Activated naive CD8-positive, alpha-beta T cell treated with anti-CD3 and anti-CD28 coated beads for 36 hours (primary cell): Measurements from ENCODE around the gene ATF7. TPM values are rescaled to one million over a fixed set of nuclear protein-coding genes. Genes with fewer than 3 reads are reported as not detected.
A peak's percentile ranks its signal among the peaks of the same experiment; 100 is the strongest.
"Not testable (repeated sequence)": the region's sequence is repeated elsewhere in the genome, so short reads cannot be mapped to it uniquely, and the experiment has no call there.

Source experiments
- DNase-seq: peaks from one replicate; pipeline ENCODE4 v3.0.0; 2021
- H3K27ac Mint-ChIP-seq: one replicate; pipeline ENCODE4 v1.8.0; 2022; ENCODE audit warnings: mild to moderate bottlenecking, moderate library complexity, mixed read lengths
- H3K27me3 Mint-ChIP-seq: one replicate; pipeline ENCODE4 v1.8.0; 2022; ENCODE audit warnings: mild to moderate bottlenecking, mixed read lengths
- H3K36me3 Mint-ChIP-seq: one replicate; pipeline ENCODE4 v1.8.0; 2021; ENCODE audit warnings: mild to moderate bottlenecking, mixed read lengths
- H3K4me1 Mint-ChIP-seq: one replicate; pipeline ENCODE4 v1.8.0; 2021; ENCODE audit warnings: mixed read lengths
- H3K4me3 Mint-ChIP-seq: one replicate; pipeline ENCODE4 v1.8.0; 2022; ENCODE audit warnings: mild to moderate bottlenecking, moderate library complexity, mixed read lengths
- H3K9me3 Mint-ChIP-seq: one replicate; pipeline ENCODE4 v1.8.0; 2022; ENCODE audit warnings: mixed read lengths
- total RNA-seq, 2 experiments: library from RNA; stranded (reverse); gene quantifications; one replicate each; pipeline ENCODE4 v1.2.3, GENCODE V29; 2021

ATF7 gene
- total RNA-seq, 2 experiments from 2014 or later: 22.8 to 23.6 TPM

DNA sequence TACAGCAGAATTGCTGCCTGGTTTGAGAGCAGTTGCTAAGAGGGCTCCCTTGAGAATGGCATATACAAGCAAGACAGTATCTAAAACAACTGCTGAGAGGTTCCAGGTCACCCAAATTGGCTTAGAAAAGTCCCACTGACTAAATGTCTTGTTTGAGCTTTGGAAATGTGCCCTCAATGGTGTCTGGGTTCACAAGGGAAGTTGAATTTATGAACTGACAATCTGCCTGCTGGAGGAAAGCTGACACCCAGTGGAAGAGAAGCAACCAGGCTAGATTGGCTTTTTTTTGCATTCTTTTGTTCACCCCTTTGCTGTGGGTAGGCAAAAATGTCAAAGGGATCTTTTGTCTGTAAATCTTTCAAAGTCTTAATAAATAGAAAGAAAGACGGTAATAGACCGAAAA is 74.3 kb downstream of the ATF7 start:
- no peaks in the 10 kb centered on the region for H3K27me3 Mint-ChIP-seq
- H3K27ac Mint-ChIP-seq: no peak overlapping the region
- H3K9me3 Mint-ChIP-seq: no peaks in the 10 kb centered on the region
- peaks cover 9% of the 10 kb centered on the region for H3K4me1 Mint-ChIP-seq
- peaks cover 7% of the 10 kb centered on the region for H3K36me3 Mint-ChIP-seq
- no peak overlapping the region for H3K4me3 Mint-ChIP-seq
- no peak for DNase-seq

DNA sequence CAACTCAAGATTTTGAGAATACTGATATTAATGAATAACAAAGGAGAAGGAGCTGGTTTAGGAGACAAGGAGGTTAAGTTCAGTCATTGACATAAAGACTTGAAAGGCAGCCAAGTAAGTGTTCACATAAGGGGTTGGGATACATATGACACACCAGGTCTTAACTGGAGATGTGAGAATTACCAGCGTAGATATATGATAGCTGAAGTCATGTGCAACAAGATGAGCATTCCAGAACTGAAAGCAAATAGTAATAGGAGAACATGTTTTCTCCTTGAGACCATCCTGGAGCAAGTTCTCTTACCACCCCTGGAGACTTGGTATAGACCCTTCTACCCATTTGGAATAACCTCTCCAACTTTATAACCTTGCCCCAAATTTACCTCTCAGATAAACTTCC is 75.6 kb downstream of the ATF7 start:
- Mint-ChIP-seq H3K27me3 (no peaks in the 10 kb centered on the region), H3K4me3 (no peak overlapping the region), H3K36me3 (peaks cover 7% of the 10 kb centered on the region), H3K27ac (no peak overlapping the region), H3K4me1 (peaks cover 9% of the 10 kb centered on the region), H3K9me3 (no peaks in the 10 kb centered on the region)
- no peak for DNase-seq

DNA sequence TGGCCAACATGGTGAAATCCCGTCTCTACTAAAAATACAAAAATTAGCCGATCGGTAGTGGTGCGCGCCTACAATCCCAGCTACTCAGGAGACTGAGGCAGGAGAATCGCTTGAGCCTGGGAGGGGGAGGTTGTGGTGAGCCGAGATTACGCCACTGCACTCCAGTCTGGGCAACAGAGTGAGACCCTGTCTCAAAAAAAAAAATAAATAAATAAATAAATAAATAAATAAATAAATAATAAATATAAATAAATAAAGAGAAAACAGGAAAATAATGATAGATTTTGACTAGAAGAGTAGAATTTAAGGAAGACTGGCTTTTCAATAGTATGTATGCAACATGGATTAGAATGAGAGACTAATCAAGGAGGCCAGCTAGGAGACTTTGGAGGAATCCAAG is 76.1 kb downstream of the ATF7 start:
- H3K9me3 Mint-ChIP-seq, DNase-seq, H3K4me3 Mint-ChIP-seq: not testable (repeated sequence)

GRCh38 chr12:53548354-53548753 is 77.8 kb downstream of the ATF7 start:
- not testable (repeated sequence) for H3K36me3 Mint-ChIP-seq, H3K9me3 Mint-ChIP-seq, H3K27ac Mint-ChIP-seq, DNase-seq, H3K4me3 Mint-ChIP-seq, H3K27me3 Mint-ChIP-seq
- H3K4me1 Mint-ChIP-seq: peaks cover 22% of the 10 kb centered on the region

More for the DNA sequence above, 76.1 kb downstream of the ATF7 start:
- H3K36me3 Mint-ChIP-seq, H3K4me1 Mint-ChIP-seq, H3K27ac Mint-ChIP-seq, H3K27me3 Mint-ChIP-seq: not testable (repeated sequence)

DNA sequence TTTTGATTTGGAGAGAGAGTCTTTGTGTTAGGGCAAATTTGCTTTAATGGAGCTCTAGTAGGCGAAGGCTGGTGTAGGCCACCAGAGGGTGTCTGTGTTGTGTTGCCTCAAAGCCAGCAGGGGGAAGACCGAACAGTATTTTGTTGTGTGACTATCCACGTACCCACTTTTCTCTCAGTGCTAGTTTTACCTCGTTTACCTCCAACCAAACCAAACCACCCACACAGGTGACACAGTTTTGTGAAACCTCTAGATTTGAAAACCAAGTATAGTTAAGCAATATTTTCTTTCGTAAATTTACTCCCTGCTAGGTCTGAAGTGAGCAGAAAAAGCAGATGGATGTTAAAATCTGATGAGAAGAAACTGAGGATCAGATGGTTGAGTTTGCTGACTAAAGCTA is 82.6 kb downstream of the ATF7 start:
- Mint-ChIP-seq H3K36me3 (peaks cover 10% of the 10 kb centered on the region), H3K9me3 (no peaks in the 10 kb centered on the region), H3K27me3 (no peaks in the 10 kb centered on the region), H3K4me1 (peaks cover 15% of the 10 kb centered on the region), H3K27ac (peak overlapping the region; percentile 59), H3K4me3 (no peak overlapping the region)
- peak; percentile 49 for DNase-seq

GRCh38 chr12:53539526-53539925 is 86.7 kb downstream of the ATF7 start:
- no peaks in the 10 kb centered on the region for H3K27me3 Mint-ChIP-seq
- peaks cover 9% of the 10 kb centered on the region for H3K36me3 Mint-ChIP-seq
- no peak overlapping the region for H3K27ac Mint-ChIP-seq
- no peaks in the 10 kb centered on the region for H3K9me3 Mint-ChIP-seq
- DNase-seq: no peak
- H3K4me1 Mint-ChIP-seq: peaks cover 14% of the 10 kb centered on the region
- no peak overlapping the region for H3K4me3 Mint-ChIP-seq

GRCh38 chr12:53538209-53538689 is 87.9 kb downstream of the ATF7 start:
- H3K4me1 Mint-ChIP-seq: peaks cover 3% of the 10 kb centered on the region
- no peak overlapping the region for H3K4me3 Mint-ChIP-seq
- peaks cover 9% of the 10 kb centered on the region for H3K36me3 Mint-ChIP-seq
- no peaks in the 10 kb centered on the region for H3K27me3 Mint-ChIP-seq
- DNase-seq: no peak
- H3K27ac Mint-ChIP-seq: no peak overlapping the region
- no peaks in the 10 kb centered on the region for H3K9me3 Mint-ChIP-seq

DNA sequence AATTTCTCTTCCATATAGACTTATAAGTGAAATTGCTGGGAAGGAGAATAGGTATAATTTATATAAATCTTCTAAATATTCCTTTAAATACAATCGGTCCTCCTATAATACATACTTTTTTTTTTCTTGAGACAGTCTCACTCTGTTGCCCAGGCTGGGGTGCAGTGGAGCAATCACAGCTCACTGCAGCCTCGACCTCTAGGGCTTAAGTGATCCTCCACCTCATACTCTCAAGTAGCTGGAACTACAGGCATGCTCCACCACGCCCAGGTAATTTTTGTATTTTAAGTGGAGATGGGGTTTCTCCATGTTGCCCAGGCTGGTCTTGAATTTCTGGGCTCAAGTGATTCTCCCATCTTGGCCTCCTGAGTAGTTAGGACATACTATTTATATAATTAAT is 89.2 kb downstream of the ATF7 start:
- H3K4me1 Mint-ChIP-seq: peaks cover 2% of the 10 kb centered on the region
- H3K27ac Mint-ChIP-seq: no peak overlapping the region
- no peaks in the 10 kb centered on the region for H3K9me3 Mint-ChIP-seq
- no peaks in the 10 kb centered on the region for H3K27me3 Mint-ChIP-seq
- DNase-seq: no peak
- H3K4me3 Mint-ChIP-seq: no peak overlapping the region
- H3K36me3 Mint-ChIP-seq: peaks cover 16% of the 10 kb centered on the region

DNA sequence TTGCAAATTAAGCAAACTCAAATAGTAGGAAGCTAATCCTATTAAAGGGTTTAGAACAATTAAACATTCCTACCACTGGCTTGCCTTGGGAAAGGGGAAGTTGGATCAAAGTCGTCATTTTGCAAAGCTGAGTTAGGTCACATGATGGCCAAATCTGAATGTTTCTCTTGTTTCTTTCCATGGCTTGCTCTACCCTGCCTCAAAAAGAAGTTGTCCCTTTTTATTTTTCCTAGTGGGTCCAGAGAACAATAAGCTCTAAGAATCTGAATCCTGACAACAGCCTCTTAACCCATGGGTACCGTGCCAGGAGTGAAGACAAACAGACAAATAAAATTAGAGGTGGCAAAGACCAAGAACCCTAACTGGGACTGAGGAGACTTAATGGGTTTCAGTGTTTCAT is 92.7 kb downstream of the ATF7 start:
- Mint-ChIP-seq H3K9me3 (no peaks in the 10 kb centered on the region), H3K27me3 (no peaks in the 10 kb centered on the region), H3K4me1 (peaks cover 2% of the 10 kb centered on the region), H3K27ac (no peak overlapping the region), H3K4me3 (no peak overlapping the region), H3K36me3 (peaks cover 16% of the 10 kb centered on the region)
- no peak for DNase-seq

GRCh38 chr12:53532524-53533445 is 93.4 kb downstream of the ATF7 start:
- DNase-seq: no peak
- no peaks in the 10 kb centered on the region for H3K9me3 Mint-ChIP-seq
- no peak overlapping the region for H3K4me3 Mint-ChIP-seq
- H3K27ac Mint-ChIP-seq: no peak overlapping the region
- H3K36me3 Mint-ChIP-seq: peaks cover 16% of the 10 kb centered on the region
- no peaks in the 10 kb centered on the region for H3K4me1 Mint-ChIP-seq
- H3K27me3 Mint-ChIP-seq: no peaks in the 10 kb centered on the region

DNA sequence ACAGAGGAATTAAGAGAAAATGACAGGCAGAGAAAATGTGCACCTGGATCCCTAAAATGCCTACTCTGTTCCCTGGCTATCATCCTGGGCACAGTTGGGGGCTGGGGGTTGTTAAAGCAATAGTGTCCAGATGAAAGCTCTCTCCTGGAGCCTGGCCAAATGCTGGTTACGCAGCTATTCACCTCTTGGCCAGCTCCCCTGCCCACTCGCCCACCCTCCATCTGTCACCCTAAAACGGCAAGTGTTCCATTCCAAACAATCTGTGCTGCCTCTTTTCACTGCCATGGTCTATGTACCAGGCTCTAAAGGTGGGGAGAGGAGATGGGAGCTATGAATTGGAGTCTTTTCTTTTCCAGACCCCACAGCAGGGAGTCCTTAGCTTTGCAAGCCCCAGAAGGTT is 94.2 kb downstream of the ATF7 start:
- no peak overlapping the region for H3K27ac Mint-ChIP-seq
- peaks cover 16% of the 10 kb centered on the region for H3K36me3 Mint-ChIP-seq

DNA sequence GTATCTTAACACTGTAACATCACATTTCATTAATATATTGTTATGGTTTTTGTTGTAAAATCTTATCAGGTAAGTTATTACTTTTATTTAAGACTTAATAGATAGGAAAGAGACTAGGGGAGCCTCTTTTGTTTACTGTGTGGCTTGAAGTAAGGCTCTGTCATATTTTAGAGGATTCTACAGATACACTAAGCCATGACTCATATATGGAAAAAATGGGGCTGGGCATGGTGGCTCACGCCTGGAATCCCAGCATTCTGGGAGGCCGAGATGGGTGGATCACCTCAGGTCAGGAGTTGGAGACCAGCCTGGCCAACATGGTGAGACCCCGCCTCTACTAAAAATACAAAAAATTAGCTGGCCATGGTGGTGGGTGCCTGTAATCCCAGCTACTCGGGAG is 95.3 kb downstream of the ATF7 start:
- no peaks in the 10 kb centered on the region for H3K9me3 Mint-ChIP-seq
- no peak for DNase-seq
- H3K27me3 Mint-ChIP-seq: no peaks in the 10 kb centered on the region
- no peak overlapping the region for H3K4me3 Mint-ChIP-seq
- peaks cover 16% of the 10 kb centered on the region for H3K36me3 Mint-ChIP-seq
- H3K27ac Mint-ChIP-seq: no peak overlapping the region
- H3K4me1 Mint-ChIP-seq: no peaks in the 10 kb centered on the region

More for the DNA sequence above, 94.2 kb downstream of the ATF7 start:
- H3K4me3 Mint-ChIP-seq: no peak overlapping the region
- no peaks in the 10 kb centered on the region for H3K27me3 Mint-ChIP-seq
- DNase-seq: no peak
- H3K9me3 Mint-ChIP-seq: no peaks in the 10 kb centered on the region
- H3K4me1 Mint-ChIP-seq: no peaks in the 10 kb centered on the region

GRCh38 chr12:53530061-53530460 is 96.1 kb downstream of the ATF7 start:
- H3K27ac Mint-ChIP-seq: no peak overlapping the region
- H3K36me3 Mint-ChIP-seq: peaks cover 14% of the 10 kb centered on the region
- no peaks in the 10 kb centered on the region for H3K27me3 Mint-ChIP-seq
- no peak for DNase-seq
- no peak overlapping the region for H3K4me3 Mint-ChIP-seq
- no peaks in the 10 kb centered on the region for H3K4me1 Mint-ChIP-seq
- H3K9me3 Mint-ChIP-seq: no peaks in the 10 kb centered on the region

DNA sequence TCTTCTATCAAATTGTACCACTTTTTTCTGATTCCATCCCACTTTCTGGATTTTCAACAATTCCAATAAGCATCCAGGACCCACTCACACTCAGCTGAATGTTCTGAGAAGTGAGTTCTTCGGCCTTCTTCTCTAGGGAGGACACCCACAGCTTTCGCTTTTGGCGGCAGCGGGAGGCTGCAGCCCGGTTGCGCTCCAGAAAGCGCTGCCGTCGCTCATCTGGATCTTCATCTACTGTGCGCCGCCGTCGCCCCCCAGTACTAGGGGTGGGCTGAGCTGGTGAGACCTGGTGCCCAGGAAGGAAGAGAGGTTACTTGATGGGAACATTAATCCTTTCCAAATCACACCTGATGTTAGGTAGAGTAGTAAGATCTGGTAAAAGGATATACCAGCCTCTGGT is 101.7 kb downstream of the ATF7 start:
- no peaks in the 10 kb centered on the region for H3K4me1 Mint-ChIP-seq
- peaks cover 6% of the 10 kb centered on the region for H3K36me3 Mint-ChIP-seq
- H3K4me3 Mint-ChIP-seq: no peak overlapping the region
- no peaks in the 10 kb centered on the region for H3K27me3 Mint-ChIP-seq
- DNase-seq: no peak
- H3K9me3 Mint-ChIP-seq: no peaks in the 10 kb centered on the region
- no peak overlapping the region for H3K27ac Mint-ChIP-seq

- Mint-ChIP-seq H3K4me3 (no peak overlapping the region), H3K4me1 (no peaks in the 10 kb centered on the region), H3K9me3 (no peaks in the 10 kb centered on the region), H3K27ac (no peak overlapping the region), H3K36me3 (peaks cover 4% of the 10 kb centered on the region), H3K27me3 (no peaks in the 10 kb centered on the region)
- no peak for DNase-seq
Measured at GRCh38 chr12:53523131-53523530, 103.1 kb downstream of the ATF7 start.

GRCh38 chr12:53518381-53518780 is 107.8 kb downstream of the ATF7 start:
- no peak for DNase-seq
- Mint-ChIP-seq H3K27ac (no peak overlapping the region), H3K36me3 (peaks cover 6% of the 10 kb centered on the region), H3K4me3 (no peak overlapping the region), H3K4me1 (no peaks in the 10 kb centered on the region), H3K9me3 (no peaks in the 10 kb centered on the region), H3K27me3 (no peaks in the 10 kb centered on the region)
